GM12878 (cell line): ENCODE data around the gene GCNT2. TPM values are rescaled to one million over a fixed set of nuclear protein-coding genes. Genes with fewer than 3 reads are reported as not detected.
A peak's percentile ranks its signal among the peaks of the same experiment; 100 is the strongest.

Source experiments
- CEBPZ ChIP-seq: fragments of 150-350 bp; IDR thresholded peaks from 2 replicates; pipeline ENCODE4 v1.6.1; 2016; ENCODE audit warnings: low read depth, low read length
- CREM ChIP-seq: IDR thresholded peaks from 2 replicates; pipeline ENCODE4 v1.6.1; 2014; ENCODE audit warnings: antibody characterized with exemption, low read depth
- FOXK2 ChIP-seq: fragments of 450-650 bp; IDR thresholded peaks from 2 replicates; pipeline ENCODE4 v1.6.1; 2017; ENCODE audit warnings: mild to moderate bottlenecking, moderate library complexity
- KDM1A ChIP-seq: fragments of 200-600 bp; sonication (generic); IDR thresholded peaks from 2 replicates; pipeline ENCODE4 v1.6.1; 2016; ENCODE audit warnings: borderline replicate concordance
- PAX8 ChIP-seq: fragments of 450-650 bp; IDR thresholded peaks from 2 replicates; pipeline ENCODE4 v1.6.1; 2017; ENCODE audit warnings: mild to moderate bottlenecking, moderate library complexity
- RBBP5 ChIP-seq: fragments of 200-600 bp; sonication (generic); conservative IDR thresholded peaks from 2 replicates; pipeline ENCODE4 v1.6.1; 2016
- RCOR1 ChIP-seq: conservative IDR thresholded peaks from 2 replicates; pipeline ENCODE4 v1.6.1; 2012; ENCODE audit warnings: low read depth, low read length, improper control_type of control experiment
- RFX5 ChIP-seq: IDR thresholded peaks from 2 replicates; pipeline ENCODE4 v1.6.1; 2011; ENCODE audit warnings: low read depth, low read length, improper control_type of control experiment
- TCF7 ChIP-seq: IDR thresholded peaks from 2 replicates; pipeline ENCODE4 v1.6.1; 2014; ENCODE audit warnings: antibody characterized with exemption, borderline replicate concordance
- polyA plus RNA-seq, 11 experiments: library from polyadenylated mRNA; depleted of rRNA in 4 of 11; unstranded in 6 of 11; stranded (reverse) in 5 of 11; fragments of >200 nt; fragmentation: Nextera tagmentation in 4 of 11; fragmentation: Illumina TruSeq in 1 of 11; extraction: Ambion mirVana in 4 of 11; extraction: Trizol in 1 of 11; gene quantifications; 1 replicate in 1 of 11; 2 replicates in 10 of 11; pipeline versions ENCODE4 v1.2.1 to v1.2.3, GENCODE V29; 2011 to 2016; ENCODE audit warnings: inconsistent platforms in 2 of 11, missing spikeins in 2 of 11, low read depth in 1 of 11
- total RNA-seq, 4 experiments: library from RNA; depleted of rRNA in 3 of 4; stranded (reverse); fragments of >200 nt in 3 of 4; fragmentation: Illumina TruSeq in 1 of 4; extraction: Trizol in 1 of 4; gene quantifications; 2 replicates each; pipeline versions ENCODE4 v1.2.1 to v1.2.3, GENCODE V29; 2013 to 2021
- TF ChIP-seq, protein P1 (sequence below): fragments of 450-650 bp; IDR thresholded peaks from 2 replicates; pipeline ENCODE4 v1.6.1; 2017; ENCODE audit warnings: antibody characterized with exemption, mild to moderate bottlenecking, moderate library complexity
- TF ChIP-seq, protein P2 (sequence below): fragments of 450-650 bp; IDR thresholded peaks from 2 replicates; pipeline ENCODE4 v1.6.1; 2018; ENCODE audit warnings: borderline replicate concordance, mild to moderate bottlenecking; ENCODE audit not compliant: partially characterized antibody
- TF ChIP-seq, protein P3 (sequence below): fragments of 150-350 bp; IDR thresholded peaks from 2 replicates; pipeline ENCODE4 v1.6.1; 2014; ENCODE audit warnings: mild to moderate bottlenecking, low read depth, low read length
- TF ChIP-seq, protein P4 (sequence below): fragments of 450-650 bp; IDR thresholded peaks from 2 replicates; pipeline ENCODE4 v1.6.1; 2018; ENCODE audit warnings: mild to moderate bottlenecking, low read depth, moderate library complexity; ENCODE audit not compliant: partially characterized antibody
- TF ChIP-seq, protein P5 (sequence below): IDR thresholded peaks from 2 replicates; pipeline ENCODE4 v1.6.1; 2012; ENCODE audit warnings: low read length, inconsistent platforms

The GCNT2 gene
- total and polyA plus RNA-seq, 10 of the 15 experiments (the other 5 are each of a cell fraction or from before 2014, with no cell fraction given) = 5.0 to 21.6 (median 11.9) TPM

DNA sequence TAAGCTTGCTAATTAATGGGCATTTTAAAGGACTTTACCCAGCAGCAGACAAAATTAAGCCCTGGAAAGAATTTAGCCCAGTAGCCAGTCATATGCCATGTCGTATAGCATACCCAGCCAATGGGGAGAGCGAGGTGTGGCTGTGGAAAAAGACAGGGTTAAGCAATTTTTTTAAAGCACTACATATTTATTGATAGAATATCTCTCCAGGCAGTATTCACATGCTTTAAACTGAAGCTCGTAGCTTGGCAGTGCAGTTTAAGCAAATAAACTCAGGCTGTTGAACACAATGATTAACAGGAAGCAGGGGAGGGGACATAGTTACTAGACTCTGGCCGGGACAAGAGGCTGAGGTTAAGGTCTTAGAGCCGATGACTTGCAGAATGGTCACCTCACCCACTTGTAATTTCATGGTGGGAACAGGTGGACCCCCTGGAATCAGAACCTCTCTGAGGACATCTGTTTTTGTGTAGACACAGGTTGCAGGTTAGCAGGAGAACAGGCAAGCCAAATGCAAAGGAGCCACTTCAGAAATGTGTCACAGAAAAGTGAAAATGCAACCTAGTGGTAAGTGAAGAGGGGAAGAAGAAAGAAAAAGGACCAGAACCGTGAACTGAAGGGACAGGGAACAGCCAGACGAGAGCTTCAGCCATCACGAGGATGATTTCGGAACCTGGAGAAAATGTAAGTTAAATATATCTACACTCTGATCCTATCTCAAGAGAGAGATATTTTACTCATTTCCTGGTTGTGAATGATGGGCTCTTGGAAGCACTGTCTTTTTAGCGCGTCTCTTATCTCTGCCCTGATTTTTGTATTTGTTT lies 7.2 kb downstream of the GCNT2 start (continued):
- TF ChIP-seq, protein P1, sequence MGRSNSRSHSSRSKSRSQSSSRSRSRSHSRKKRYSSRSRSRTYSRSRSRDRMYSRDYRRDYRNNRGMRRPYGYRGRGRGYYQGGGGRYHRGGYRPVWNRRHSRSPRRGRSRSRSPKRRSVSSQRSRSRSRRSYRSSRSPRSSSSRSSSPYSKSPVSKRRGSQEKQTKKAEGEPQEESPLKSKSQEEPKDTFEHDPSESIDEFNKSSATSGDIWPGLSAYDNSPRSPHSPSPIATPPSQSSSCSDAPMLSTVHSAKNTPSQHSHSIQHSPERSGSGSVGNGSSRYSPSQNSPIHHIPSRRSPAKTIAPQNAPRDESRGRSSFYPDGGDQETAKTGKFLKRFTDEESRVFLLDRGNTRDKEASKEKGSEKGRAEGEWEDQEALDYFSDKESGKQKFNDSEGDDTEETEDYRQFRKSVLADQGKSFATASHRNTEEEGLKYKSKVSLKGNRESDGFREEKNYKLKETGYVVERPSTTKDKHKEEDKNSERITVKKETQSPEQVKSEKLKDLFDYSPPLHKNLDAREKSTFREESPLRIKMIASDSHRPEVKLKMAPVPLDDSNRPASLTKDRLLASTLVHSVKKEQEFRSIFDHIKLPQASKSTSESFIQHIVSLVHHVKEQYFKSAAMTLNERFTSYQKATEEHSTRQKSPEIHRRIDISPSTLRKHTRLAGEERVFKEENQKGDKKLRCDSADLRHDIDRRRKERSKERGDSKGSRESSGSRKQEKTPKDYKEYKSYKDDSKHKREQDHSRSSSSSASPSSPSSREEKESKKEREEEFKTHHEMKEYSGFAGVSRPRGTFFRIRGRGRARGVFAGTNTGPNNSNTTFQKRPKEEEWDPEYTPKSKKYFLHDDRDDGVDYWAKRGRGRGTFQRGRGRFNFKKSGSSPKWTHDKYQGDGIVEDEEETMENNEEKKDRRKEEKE = no peak
- TF ChIP-seq RFX5 (peak; percentile 38; the same call in 1 of the 2 replicates), CREM (peak; percentile 57; the same call in 1 of the 2 replicates), FOXK2 (no peak), PAX8 (no peak), RBBP5 (no peak), TCF7 (peak; percentile 61; the same call in 1 of the 2 replicates), KDM1A (no peak), CEBPZ (no peak), RCOR1 (no peak)
- TF ChIP-seq, protein P2, sequence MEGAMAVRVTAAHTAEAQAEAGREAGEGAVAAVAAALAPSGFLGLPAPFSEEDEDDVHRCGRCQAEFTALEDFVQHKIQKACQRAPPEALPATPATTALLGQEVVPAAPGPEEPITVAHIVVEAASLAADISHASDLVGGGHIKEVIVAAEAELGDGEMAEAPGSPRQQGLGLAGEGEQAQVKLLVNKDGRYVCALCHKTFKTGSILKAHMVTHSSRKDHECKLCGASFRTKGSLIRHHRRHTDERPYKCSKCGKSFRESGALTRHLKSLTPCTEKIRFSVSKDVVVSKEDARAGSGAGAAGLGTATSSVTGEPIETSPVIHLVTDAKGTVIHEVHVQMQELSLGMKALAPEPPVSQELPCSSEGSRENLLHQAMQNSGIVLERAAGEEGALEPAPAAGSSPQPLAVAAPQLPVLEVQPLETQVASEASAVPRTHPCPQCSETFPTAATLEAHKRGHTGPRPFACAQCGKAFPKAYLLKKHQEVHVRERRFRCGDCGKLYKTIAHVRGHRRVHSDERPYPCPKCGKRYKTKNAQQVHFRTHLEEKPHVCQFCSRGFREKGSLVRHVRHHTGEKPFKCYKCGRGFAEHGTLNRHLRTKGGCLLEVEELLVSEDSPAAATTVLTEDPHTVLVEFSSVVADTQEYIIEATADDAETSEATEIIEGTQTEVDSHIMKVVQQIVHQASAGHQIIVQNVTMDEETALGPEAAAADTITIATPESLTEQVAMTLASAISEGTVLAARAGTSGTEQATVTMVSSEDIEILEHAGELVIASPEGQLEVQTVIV = no peak
- TF ChIP-seq, protein P3, sequence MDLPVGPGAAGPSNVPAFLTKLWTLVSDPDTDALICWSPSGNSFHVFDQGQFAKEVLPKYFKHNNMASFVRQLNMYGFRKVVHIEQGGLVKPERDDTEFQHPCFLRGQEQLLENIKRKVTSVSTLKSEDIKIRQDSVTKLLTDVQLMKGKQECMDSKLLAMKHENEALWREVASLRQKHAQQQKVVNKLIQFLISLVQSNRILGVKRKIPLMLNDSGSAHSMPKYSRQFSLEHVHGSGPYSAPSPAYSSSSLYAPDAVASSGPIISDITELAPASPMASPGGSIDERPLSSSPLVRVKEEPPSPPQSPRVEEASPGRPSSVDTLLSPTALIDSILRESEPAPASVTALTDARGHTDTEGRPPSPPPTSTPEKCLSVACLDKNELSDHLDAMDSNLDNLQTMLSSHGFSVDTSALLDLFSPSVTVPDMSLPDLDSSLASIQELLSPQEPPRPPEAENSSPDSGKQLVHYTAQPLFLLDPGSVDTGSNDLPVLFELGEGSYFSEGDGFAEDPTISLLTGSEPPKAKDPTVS = no peak
- TF ChIP-seq, protein P4, sequence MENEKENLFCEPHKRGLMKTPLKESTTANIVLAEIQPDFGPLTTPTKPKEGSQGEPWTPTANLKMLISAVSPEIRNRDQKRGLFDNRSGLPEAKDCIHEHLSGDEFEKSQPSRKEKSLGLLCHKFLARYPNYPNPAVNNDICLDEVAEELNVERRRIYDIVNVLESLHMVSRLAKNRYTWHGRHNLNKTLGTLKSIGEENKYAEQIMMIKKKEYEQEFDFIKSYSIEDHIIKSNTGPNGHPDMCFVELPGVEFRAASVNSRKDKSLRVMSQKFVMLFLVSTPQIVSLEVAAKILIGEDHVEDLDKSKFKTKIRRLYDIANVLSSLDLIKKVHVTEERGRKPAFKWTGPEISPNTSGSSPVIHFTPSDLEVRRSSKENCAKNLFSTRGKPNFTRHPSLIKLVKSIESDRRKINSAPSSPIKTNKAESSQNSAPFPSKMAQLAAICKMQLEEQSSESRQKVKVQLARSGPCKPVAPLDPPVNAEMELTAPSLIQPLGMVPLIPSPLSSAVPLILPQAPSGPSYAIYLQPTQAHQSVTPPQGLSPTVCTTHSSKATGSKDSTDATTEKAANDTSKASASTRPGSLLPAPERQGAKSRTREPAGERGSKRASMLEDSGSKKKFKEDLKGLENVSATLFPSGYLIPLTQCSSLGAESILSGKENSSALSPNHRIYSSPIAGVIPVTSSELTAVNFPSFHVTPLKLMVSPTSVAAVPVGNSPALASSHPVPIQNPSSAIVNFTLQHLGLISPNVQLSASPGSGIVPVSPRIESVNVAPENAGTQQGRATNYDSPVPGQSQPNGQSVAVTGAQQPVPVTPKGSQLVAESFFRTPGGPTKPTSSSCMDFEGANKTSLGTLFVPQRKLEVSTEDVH = no peak
- TF ChIP-seq, protein P5, sequence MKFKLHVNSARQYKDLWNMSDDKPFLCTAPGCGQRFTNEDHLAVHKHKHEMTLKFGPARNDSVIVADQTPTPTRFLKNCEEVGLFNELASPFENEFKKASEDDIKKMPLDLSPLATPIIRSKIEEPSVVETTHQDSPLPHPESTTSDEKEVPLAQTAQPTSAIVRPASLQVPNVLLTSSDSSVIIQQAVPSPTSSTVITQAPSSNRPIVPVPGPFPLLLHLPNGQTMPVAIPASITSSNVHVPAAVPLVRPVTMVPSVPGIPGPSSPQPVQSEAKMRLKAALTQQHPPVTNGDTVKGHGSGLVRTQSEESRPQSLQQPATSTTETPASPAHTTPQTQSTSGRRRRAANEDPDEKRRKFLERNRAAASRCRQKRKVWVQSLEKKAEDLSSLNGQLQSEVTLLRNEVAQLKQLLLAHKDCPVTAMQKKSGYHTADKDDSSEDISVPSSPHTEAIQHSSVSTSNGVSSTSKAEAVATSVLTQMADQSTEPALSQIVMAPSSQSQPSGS = 0 out of 2 replicates have a peak, but pooled peaks have one; percentile 24
